K562 (cell line): ENCODE results near the gene CDC26. TPM values are rescaled to one million over a fixed set of nuclear protein-coding genes. Genes with fewer than 3 reads are reported as not detected.

Experiments used
- BCL6 ChIP-seq: fragments of 250-450 bp; sonication (Bioruptor Pico); IDR thresholded peaks from 2 replicates; pipeline ENCODE4 v1.4.0; 2020
- DLX4 ChIP-seq: fragments of 250-450 bp; sonication (Bioruptor Pico); IDR thresholded peaks from 2 replicates; pipeline ENCODE4 v1.6.1; 2021; ENCODE audit warnings: mild to moderate bottlenecking
- E2F3 ChIP-seq: fragments of 250-450 bp; sonication (Bioruptor Pico); IDR thresholded peaks from 2 replicates; pipeline ENCODE4 v1.4.0; 2020; ENCODE audit warnings: mild to moderate bottlenecking
- HDAC1 ChIP-seq, 2 experiments: fragments of 450-650 bp; IDR thresholded peaks; 2 replicates each; pipeline ENCODE4 v1.6.1; 2016 to 2017; ENCODE audit warnings: inconsistent platforms in 1 of 2, mild to moderate bottlenecking in 1 of 2, moderate library complexity in 1 of 2
- KDM1A ChIP-seq, 2 experiments: fragments of 450-650 bp; IDR thresholded peaks; 2 replicates each; pipeline ENCODE4 v1.6.1; 2016; ENCODE audit warnings: mild to moderate bottlenecking in 2 of 2
- KLF1 ChIP-seq: fragments of 450-650 bp; IDR thresholded peaks from 2 replicates; pipeline ENCODE4 v1.6.1; 2016; ENCODE audit warnings: missing genetic modification characterization, missing compliant biosample characterization
- ZNF655 ChIP-seq: fragments of 250-450 bp; sonication (Bioruptor Pico); IDR thresholded peaks from 2 replicates; pipeline ENCODE4 v1.5.0; 2021
- polyA plus RNA-seq, 8 experiments: library from polyadenylated mRNA; depleted of rRNA in 4 of 8; stranded (reverse) in 5 of 8; unstranded in 3 of 8; fragments of >200 nt; fragmentation: Nextera tagmentation in 2 of 8; fragmentation: Illumina TruSeq in 1 of 8; extraction: Ambion mirVana in 2 of 8; extraction: Trizol in 1 of 8; gene quantifications; 2 replicates each; pipeline versions ENCODE4 v1.2.1 to v1.2.3, GENCODE V29; 2011 to 2014; ENCODE audit warnings: inconsistent platforms in 1 of 8, missing spikeins in 1 of 8
- total RNA-seq, 7 experiments: library from RNA; depleted of rRNA in 6 of 7; stranded (reverse); fragments of >200 nt in 6 of 7; fragmentation: Illumina TruSeq in 2 of 7; extraction: Trizol in 2 of 7; gene quantifications; 2 replicates each; pipeline versions ENCODE4 v1.2.1 to v1.2.3, GENCODE V29; 2011 to 2021; ENCODE audit warnings: low replicate concordance in 1 of 7
- TF ChIP-seq, protein P1 (sequence below): fragments of 200-800 bp; sonication (Bioruptor generic); IDR thresholded peaks from 2 replicates; pipeline ENCODE4 v1.6.1; 2017; ENCODE audit warnings: missing genetic modification characterization, missing compliant biosample characterization
- TF ChIP-seq, protein P2 (sequence below): conservative IDR thresholded peaks from 2 replicates; pipeline ENCODE4 v1.6.1; 2011; ENCODE audit warnings: low read depth, mild to moderate bottlenecking, low read length; ENCODE audit not compliant: control insufficient read depth

The CDC26 gene
- total and polyA plus RNA-seq, 9 of the 15 experiments (the other 6 are each of a cell fraction or from before 2014, with no cell fraction given): 33.0 to 147 (median 60.0) TPM

DNA sequence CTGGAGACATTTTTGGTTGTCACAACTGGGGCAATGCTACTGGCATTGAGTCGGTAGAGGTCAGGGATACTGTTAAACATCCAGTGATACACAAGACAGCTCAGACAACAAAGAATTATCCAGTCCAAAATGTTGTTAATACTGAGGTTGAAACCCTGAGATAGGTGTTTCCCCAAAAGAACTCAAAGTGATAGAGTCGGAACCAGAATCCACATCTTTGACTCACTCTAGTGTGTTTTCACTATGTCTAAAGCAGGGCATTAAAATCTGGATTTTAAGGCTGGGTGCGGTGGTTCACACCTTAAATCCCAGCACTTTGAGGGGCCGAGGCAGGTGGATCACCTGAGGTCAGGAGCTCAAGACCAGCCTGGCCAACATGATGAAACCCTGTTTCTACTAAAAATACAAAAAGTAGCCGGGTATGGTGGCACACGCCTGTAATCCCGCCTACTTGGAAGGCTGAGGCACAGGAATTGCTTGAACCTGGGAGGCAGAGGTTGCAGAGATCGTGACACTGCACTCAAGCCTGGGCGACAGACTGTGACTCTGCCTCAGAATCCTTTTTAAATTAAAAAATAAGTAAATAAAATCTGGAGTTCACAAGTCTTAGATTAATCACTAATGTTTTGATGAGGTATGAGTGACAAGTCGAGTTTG, 37.0 kb downstream of the CDC26 start (continued):
- TF ChIP-seq KDM1A (IDR thresholded peaks at IDR 0.05) (no peak), HDAC1 (IDR thresholded peaks at IDR 0.05) (no peak), ZNF655 (CRISPR knock-in tag) (no peak), E2F3 (CRISPR knock-in tag) (no peak), BCL6 (CRISPR knock-in tag) (no peak), KLF1 (tag) (no peak), DLX4 (no peak)
- TF ChIP-seq, protein P1, sequence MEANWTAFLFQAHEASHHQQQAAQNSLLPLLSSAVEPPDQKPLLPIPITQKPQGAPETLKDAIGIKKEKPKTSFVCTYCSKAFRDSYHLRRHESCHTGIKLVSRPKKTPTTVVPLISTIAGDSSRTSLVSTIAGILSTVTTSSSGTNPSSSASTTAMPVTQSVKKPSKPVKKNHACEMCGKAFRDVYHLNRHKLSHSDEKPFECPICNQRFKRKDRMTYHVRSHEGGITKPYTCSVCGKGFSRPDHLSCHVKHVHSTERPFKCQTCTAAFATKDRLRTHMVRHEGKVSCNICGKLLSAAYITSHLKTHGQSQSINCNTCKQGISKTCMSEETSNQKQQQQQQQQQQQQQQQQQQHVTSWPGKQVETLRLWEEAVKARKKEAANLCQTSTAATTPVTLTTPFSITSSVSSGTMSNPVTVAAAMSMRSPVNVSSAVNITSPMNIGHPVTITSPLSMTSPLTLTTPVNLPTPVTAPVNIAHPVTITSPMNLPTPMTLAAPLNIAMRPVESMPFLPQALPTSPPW (CRISPR knock-in tag): no peak
- TF ChIP-seq, protein P2, sequence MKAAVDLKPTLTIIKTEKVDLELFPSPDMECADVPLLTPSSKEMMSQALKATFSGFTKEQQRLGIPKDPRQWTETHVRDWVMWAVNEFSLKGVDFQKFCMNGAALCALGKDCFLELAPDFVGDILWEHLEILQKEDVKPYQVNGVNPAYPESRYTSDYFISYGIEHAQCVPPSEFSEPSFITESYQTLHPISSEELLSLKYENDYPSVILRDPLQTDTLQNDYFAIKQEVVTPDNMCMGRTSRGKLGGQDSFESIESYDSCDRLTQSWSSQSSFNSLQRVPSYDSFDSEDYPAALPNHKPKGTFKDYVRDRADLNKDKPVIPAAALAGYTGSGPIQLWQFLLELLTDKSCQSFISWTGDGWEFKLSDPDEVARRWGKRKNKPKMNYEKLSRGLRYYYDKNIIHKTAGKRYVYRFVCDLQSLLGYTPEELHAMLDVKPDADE: no peak
